HUES6 (cell line): Measurements from ENCODE around the gene PHLPP2.
"Not testable (repeated sequence)": the region's sequence is repeated elsewhere in the genome, so short reads cannot be mapped to it uniquely, and the experiment has no call there.

Experiments used
- H3K27ac ChIP-seq: 2 replicates; pipeline ENCODE4 v1.7.0; 2013; ENCODE audit warnings: low read depth, mild to moderate bottlenecking, low read length, inconsistent platforms
- H3K27me3 ChIP-seq: 2 replicates; pipeline ENCODE4 v1.6.1; 2013; ENCODE audit warnings: low read length; ENCODE audit not compliant: control insufficient read depth, insufficient read depth
- H3K36me3 ChIP-seq: 2 replicates; pipeline ENCODE4 v1.6.1; 2013; ENCODE audit warnings: low read length; ENCODE audit not compliant: control insufficient read depth, insufficient read depth
- H3K4me1 ChIP-seq: 2 replicates; pipeline ENCODE4 v1.6.1; 2013; ENCODE audit warnings: low read length; ENCODE audit not compliant: control insufficient read depth, insufficient read depth
- H3K4me3 ChIP-seq: 2 replicates; pipeline ENCODE4 v1.5.1; 2013; ENCODE audit warnings: low read depth, low read length
- H3K9ac ChIP-seq: one replicate; pipeline ENCODE4 v1.6.1; 2013; ENCODE audit warnings: mild to moderate bottlenecking, low read length
- H3K9me3 ChIP-seq: 2 replicates; pipeline ENCODE4 v1.6.1; 2013; ENCODE audit warnings: low read depth, low read length; ENCODE audit not compliant: control insufficient read depth, insufficient read depth

Gene PHLPP2

DNA sequence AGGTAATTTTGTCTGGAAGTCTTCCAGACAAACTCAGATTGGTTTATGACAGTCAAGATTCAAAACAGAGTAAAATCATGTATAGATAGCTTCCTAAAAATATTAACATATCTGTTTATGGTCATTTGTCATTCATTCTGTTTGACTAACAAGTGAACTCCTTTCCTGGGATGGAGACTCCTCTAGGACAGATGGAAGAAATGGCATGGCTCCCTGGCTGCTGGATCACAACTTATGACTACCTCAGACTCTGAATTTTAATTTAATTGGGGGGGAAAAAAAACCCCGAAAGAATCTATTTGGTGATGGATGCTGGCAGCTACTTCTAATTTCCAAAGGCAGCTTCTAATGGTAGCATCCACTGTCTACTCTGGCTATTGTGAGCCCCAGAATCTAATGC, 34.6 kb downstream of the PHLPP2 start:
- Histone ChIP-seq H3K4me3 (no peak overlapping the region), H3K9me3 (no peaks in the 10 kb centered on the region), H3K27me3 (no peaks in the 10 kb centered on the region), H3K4me1 (no peaks in the 10 kb centered on the region), H3K9ac (no peak overlapping the region), H3K27ac (no peak overlapping the region), H3K36me3 (peaks cover 44% of the 10 kb centered on the region)

DNA sequence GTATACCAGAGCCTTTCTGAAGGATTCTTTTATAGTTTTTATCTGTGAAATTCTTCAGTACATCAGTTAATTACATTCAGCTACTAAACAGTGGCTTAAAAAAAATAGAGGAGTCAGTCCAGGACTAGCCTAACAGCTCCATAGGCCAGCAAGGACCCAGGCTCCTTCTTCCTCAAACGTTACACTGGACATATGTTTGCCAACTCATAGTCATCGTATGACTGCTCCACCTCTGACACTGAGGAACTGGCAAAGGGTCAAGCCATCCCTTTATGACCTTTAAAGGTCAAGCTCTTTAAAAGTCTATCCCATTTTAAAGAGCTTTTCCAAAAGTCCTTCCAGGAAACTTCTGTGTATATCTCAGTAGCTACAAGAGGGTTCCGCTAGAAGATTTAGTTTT, 36.6 kb downstream of the PHLPP2 start:
- no peaks in the 10 kb centered on the region for H3K9me3 ChIP-seq
- H3K36me3 ChIP-seq = peaks cover 57% of the 10 kb centered on the region
- no peaks in the 10 kb centered on the region for H3K27me3 ChIP-seq
- no peaks in the 10 kb centered on the region for H3K4me1 ChIP-seq
- no peak overlapping the region for H3K9ac ChIP-seq
- H3K27ac ChIP-seq = no peak overlapping the region
- no peak overlapping the region for H3K4me3 ChIP-seq

DNA sequence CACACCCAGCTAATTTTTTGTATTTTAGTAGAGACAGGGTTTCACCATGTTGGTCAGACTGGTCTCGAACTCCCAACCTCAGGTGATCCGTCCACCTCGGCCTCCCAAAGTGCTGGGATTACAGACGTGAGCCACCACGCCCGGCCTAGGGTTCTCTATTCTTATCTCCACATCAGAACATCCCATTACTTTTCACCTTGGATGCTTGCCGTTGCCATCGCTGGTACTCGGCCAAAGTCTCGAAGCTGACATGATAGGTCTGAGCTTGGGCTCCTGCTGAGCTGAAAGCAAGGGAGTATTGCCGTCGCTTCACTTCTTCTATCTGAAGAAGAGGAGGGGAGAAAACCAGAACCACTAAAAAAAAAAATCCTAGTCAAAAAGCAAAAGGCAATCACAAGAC, 40.2 kb downstream of the PHLPP2 start:
- not testable (repeated sequence) for H3K4me3 ChIP-seq, H3K27ac ChIP-seq, H3K27me3 ChIP-seq, H3K9me3 ChIP-seq, H3K4me1 ChIP-seq, H3K9ac ChIP-seq
- H3K36me3 ChIP-seq = peaks cover 76% of the 10 kb centered on the region

DNA sequence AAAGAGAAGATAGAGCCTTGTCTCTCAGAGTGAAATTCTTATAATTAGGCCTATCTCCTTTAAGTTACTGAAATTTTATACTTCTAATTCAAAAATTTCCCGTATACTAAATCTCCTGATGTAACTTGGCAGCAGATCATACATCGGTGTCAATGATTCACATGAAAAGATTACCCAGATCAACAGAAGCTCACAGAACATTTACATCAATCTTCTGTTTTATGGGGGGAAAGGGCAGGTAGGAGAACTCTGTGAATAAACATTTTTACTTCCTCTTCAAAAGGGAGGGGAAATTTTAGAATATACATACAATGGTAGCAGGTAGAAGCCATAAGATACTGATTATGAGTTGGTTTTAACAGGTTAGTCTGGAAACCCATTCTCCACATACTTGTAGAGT, 43.1 kb downstream of the PHLPP2 start:
- H3K9me3 ChIP-seq = no peaks in the 10 kb centered on the region
- peaks cover 86% of the 10 kb centered on the region for H3K36me3 ChIP-seq

DNA sequence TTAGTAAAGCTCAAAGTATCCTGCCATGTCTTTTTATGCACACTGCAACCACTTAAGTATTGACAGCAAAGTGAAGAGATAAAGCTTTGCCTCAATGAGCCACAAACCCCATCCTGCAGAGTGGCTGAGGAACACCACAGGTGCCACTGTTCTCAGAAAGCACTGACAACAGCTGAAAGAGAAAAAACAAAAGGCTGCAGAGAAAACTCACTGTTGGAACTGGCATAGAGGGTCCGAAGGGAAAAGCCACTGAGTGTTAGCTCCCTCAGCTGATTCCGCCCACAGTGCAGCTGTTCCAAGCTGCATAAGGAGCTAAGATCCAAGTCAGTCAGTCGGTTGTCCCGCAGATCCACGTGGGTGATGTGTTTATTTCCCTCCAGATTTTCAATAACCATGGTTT, 48.3 kb downstream of the PHLPP2 start:
- Histone ChIP-seq H3K4me1 (no peaks in the 10 kb centered on the region), H3K27ac (no peak overlapping the region), H3K27me3 (no peaks in the 10 kb centered on the region), H3K36me3 (peaks cover 93% of the 10 kb centered on the region), H3K4me3 (no peak overlapping the region), H3K9me3 (no peaks in the 10 kb centered on the region), H3K9ac (no peak overlapping the region)

More for the DNA sequence above, 43.1 kb downstream of the PHLPP2 start:
- Histone ChIP-seq H3K27ac (no peak overlapping the region), H3K27me3 (no peaks in the 10 kb centered on the region), H3K4me1 (no peaks in the 10 kb centered on the region), H3K9ac (no peak overlapping the region), H3K4me3 (no peak overlapping the region)

DNA sequence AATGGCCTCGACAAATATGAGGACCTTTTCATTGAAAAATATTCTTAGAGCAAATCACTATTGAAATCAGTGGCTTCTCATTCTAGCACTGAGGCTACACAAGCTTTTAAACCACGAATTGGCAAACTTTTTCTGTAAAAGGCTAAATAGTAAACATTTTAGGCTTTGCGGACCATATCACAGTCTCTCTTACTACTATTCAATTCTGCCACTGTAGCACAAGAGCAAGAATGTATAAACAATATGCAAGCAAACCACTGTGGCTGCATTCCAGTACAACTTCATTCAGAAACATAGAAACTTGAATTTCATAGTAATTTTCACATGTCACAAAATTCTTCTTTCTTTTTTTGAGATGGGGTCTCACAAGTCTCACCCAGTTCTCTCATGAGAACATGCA, 49.1 kb downstream of the PHLPP2 start:
- Histone ChIP-seq H3K9ac (no peak overlapping the region), H3K9me3 (no peaks in the 10 kb centered on the region), H3K4me1 (no peaks in the 10 kb centered on the region), H3K36me3 (peaks cover 93% of the 10 kb centered on the region), H3K27ac (no peak overlapping the region), H3K27me3 (no peaks in the 10 kb centered on the region), H3K4me3 (no peak overlapping the region)

DNA sequence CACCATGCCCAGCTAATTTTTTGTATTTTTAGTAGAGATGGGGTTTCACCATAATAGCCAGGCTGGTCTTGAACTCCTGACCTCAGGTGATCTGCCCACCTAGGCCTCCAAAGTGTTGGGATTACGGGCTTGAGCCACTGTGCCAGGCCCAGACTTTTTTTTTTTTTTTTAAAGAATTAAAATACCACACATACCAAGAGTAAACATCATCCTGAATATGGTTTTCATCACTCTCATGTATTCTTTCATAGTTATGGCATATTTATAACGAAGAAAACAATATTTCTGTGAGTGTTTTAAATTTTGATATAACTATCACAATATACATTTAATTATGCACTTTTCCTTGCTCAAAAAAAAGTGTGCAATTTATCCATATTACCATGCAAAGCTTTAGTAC, 50.3 kb downstream of the PHLPP2 start:
- no peak overlapping the region for H3K9ac ChIP-seq
- no peak overlapping the region for H3K4me3 ChIP-seq
- H3K27me3 ChIP-seq = no peaks in the 10 kb centered on the region
- no peaks in the 10 kb centered on the region for H3K4me1 ChIP-seq
- H3K9me3 ChIP-seq = no peaks in the 10 kb centered on the region
- no peak overlapping the region for H3K27ac ChIP-seq
- peaks cover 94% of the 10 kb centered on the region for H3K36me3 ChIP-seq

DNA sequence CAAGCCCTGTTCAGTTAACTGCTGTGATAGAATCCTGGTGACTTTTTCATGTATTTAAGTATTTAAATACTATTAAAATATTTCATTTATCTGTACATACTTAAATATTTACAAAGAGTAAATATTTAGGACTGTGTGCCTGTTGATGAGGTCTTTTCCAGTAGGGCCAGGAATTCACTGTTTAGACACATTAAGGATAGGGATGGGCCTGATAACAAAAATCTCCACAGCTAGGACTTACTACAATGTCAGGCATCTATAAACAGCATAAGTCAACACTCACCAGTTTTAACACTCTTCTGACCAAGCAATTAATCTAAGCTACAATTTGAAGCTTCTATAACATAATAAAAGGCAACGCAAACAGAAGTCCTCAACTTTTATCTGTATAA, 50.9 kb downstream of the PHLPP2 start:
- no peak overlapping the region for H3K27ac ChIP-seq
- H3K4me1 ChIP-seq = no peaks in the 10 kb centered on the region
- H3K9ac ChIP-seq = no peak overlapping the region
- H3K27me3 ChIP-seq = no peaks in the 10 kb centered on the region
- no peaks in the 10 kb centered on the region for H3K9me3 ChIP-seq
- H3K36me3 ChIP-seq = peaks cover 94% of the 10 kb centered on the region
- H3K4me3 ChIP-seq = no peak overlapping the region

DNA sequence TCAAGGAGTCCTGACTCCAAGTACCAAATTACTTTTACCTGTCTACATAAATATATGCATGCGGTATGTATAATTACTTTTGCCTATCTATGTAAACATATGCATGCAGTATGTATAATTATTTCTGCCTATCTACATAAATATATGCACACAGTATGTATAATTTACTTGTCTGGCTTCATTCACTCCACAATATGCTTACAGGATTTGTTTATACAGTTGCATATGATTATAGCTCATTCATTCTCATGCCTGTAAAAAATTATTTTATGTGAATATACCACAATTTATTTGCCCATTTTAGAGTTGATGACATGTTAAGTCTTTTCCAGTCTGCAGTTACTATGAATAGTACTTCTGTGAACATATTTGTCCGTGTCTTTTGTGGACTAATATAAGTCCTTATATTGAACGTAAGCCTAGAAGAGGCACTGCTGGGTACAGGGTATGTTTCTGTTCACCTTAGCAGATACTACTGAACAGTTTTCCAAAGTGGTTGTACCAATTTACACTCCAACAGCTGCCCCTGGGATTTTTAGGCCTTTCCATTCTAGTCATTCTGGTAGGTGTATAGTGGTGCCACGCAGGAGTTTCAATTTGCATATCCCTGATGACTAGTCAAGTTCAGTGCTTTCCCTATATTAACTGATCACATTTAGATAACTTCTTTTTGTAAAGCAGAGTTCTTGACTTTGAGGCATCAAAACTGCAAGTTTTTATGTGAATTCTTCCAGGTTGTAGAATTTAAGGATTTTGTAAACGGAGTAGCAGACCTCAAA, 51.5 kb downstream of the PHLPP2 start:
- Histone ChIP-seq H3K27ac (no peak overlapping the region), H3K36me3 (peaks cover 91% of the 10 kb centered on the region), H3K4me3 (no peak overlapping the region), H3K27me3 (no peaks in the 10 kb centered on the region), H3K4me1 (no peaks in the 10 kb centered on the region), H3K9ac (no peak overlapping the region), H3K9me3 (no peaks in the 10 kb centered on the region)

DNA sequence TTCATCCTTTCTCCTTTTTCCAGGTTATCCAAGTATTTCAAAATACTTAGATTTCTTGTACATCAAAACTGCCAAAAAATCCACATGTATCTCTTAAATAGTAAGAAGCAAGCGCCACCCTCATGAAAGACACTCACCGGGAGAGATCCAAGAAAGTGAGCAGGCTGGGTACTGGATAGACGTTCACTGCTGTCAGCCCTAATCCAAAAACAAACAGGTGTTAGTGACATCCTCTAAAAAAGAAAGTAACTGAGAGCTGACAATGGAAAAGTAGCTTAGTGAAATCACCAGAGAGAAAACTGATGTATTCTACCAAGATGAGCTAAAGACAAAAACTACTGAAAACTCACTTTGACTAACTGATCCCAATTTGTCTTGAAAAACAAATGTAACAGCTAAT, 52.4 kb downstream of the PHLPP2 start:
- Histone ChIP-seq H3K9ac (no peak overlapping the region), H3K9me3 (no peaks in the 10 kb centered on the region), H3K4me1 (no peaks in the 10 kb centered on the region), H3K36me3 (peaks cover 92% of the 10 kb centered on the region), H3K27ac (no peak overlapping the region), H3K27me3 (no peaks in the 10 kb centered on the region), H3K4me3 (no peak overlapping the region)

DNA sequence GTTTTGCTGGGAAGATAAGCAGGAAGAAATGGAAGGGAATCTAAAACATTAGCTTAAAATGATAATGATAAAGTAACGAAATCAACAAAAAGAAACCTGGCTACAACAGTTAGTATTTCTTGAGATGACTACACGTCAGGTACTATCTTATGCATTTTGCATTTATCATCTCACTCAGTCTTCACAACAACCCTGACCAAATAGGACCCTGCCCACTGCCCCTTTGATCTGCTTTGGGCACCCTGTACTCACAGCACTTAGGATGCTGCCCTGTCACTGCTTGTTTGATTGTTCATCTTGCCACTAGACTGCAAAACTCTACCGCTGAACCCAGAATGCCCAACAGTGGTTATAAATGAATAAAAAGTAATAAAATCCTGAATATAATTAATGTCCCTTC, 53.3 kb downstream of the PHLPP2 start:
- no peak overlapping the region for H3K4me3 ChIP-seq
- H3K4me1 ChIP-seq = no peaks in the 10 kb centered on the region
- H3K27me3 ChIP-seq = no peaks in the 10 kb centered on the region
- peaks cover 92% of the 10 kb centered on the region for H3K36me3 ChIP-seq
- no peak overlapping the region for H3K27ac ChIP-seq
- H3K9me3 ChIP-seq = no peaks in the 10 kb centered on the region
- no peak overlapping the region for H3K9ac ChIP-seq
